Duodenal mucosa (tissue), 2 donors: ENCODE results near the gene NMNAT2.

Source experiments
- H3K27ac ChIP-seq: one replicate; pipeline ENCODE4 v1.7.0; 2013; ENCODE audit warnings: low read depth, low read length
- H3K27me3 ChIP-seq, 2 donors: one replicate each; pipeline ENCODE4 v1.7.0; 2013; ENCODE audit warnings: low read length in 2 of 2, control low read depth in 1 of 2; ENCODE audit not compliant: insufficient read depth in 2 of 2, control insufficient read depth in 1 of 2
- H3K36me3 ChIP-seq, 2 donors: one replicate each; pipeline ENCODE4 v1.7.0; 2013; ENCODE audit warnings: low read length in 2 of 2, control low read depth in 1 of 2; ENCODE audit not compliant: insufficient read depth in 2 of 2, control insufficient read depth in 1 of 2
- H3K4me1 ChIP-seq, 2 donors: one replicate each; pipeline ENCODE4 v1.7.0; 2013; ENCODE audit warnings: low read length in 2 of 2, control low read depth in 1 of 2; ENCODE audit not compliant: insufficient read depth in 2 of 2, control insufficient read depth in 1 of 2
- H3K4me3 ChIP-seq, 2 donors: one replicate each; pipeline ENCODE4 v1.7.0; 2013; ENCODE audit warnings: low read length in 2 of 2, low read depth in 1 of 2
- H3K9ac ChIP-seq, 2 donors: one replicate each; pipeline ENCODE4 v1.7.0; 2013; ENCODE audit warnings: low read length in 2 of 2, low read depth in 1 of 2
- H3K9me3 ChIP-seq, 2 donors: one replicate each; pipeline ENCODE4 v1.7.0; 2013; ENCODE audit warnings: low read length in 2 of 2, control low read depth in 1 of 2; ENCODE audit not compliant: control insufficient read depth in 1 of 2

The NMNAT2 gene

GRCh38 chr1:183210681-183211080, 207.5 kb downstream of the NMNAT2 start:
- H3K9me3 ChIP-seq, result no peaks in the 10 kb centered on the region
- no peak overlapping the region for H3K4me3 ChIP-seq
- H3K27me3 ChIP-seq, result no peaks in the 10 kb centered on the region
- no peaks in the 10 kb centered on the region for H3K36me3 ChIP-seq
- no peak overlapping the region for H3K9ac ChIP-seq
- no peak overlapping the region for H3K27ac ChIP-seq
- no peaks in the 10 kb centered on the region for H3K4me1 ChIP-seq

GRCh38 chr1:183209533-183210158, 208.5 kb downstream of the NMNAT2 start:
- Histone ChIP-seq H3K9me3 (no peaks in the 10 kb centered on the region), H3K27me3 (no peaks in the 10 kb centered on the region), H3K36me3 (no peaks in the 10 kb centered on the region)

GRCh38 chr1:183206538-183207122, 211.6 kb downstream of the NMNAT2 start:
- no peak overlapping the region for H3K27ac ChIP-seq
- H3K27me3 ChIP-seq, result no peaks in the 10 kb centered on the region
- H3K9ac ChIP-seq, result no peak overlapping the region
- no peak overlapping the region for H3K4me3 ChIP-seq
- no peaks in the 10 kb centered on the region for H3K36me3 ChIP-seq
- H3K4me1 ChIP-seq, result no peaks in the 10 kb centered on the region
- H3K9me3 ChIP-seq, result no peaks in the 10 kb centered on the region

More at GRCh38 chr1:183209533-183210158, 208.5 kb downstream of the NMNAT2 start:
- Histone ChIP-seq H3K4me1 (no peaks in the 10 kb centered on the region), H3K9ac (no peak overlapping the region), H3K4me3 (no peak overlapping the region), H3K27ac (no peak overlapping the region)

GRCh38 chr1:183205196-183205781, 212.9 kb downstream of the NMNAT2 start:
- Histone ChIP-seq H3K36me3 (no peaks in the 10 kb centered on the region), H3K4me1 (no peaks in the 10 kb centered on the region), H3K9ac (no peak overlapping the region), H3K9me3 (no peaks in the 10 kb centered on the region), H3K4me3 (no peak overlapping the region), H3K27ac (no peak overlapping the region), H3K27me3 (no peaks in the 10 kb centered on the region)

GRCh38 chr1:183203094-183203493, 215.1 kb downstream of the NMNAT2 start:
- no peaks in the 10 kb centered on the region for H3K4me1 ChIP-seq
- no peak overlapping the region for H3K4me3 ChIP-seq
- H3K36me3 ChIP-seq, result no peaks in the 10 kb centered on the region
- no peak overlapping the region for H3K9ac ChIP-seq
- H3K27me3 ChIP-seq, result no peaks in the 10 kb centered on the region
- no peak overlapping the region for H3K27ac ChIP-seq
- no peaks in the 10 kb centered on the region for H3K9me3 ChIP-seq

GRCh38 chr1:183200451-183200850, 217.7 kb downstream of the NMNAT2 start:
- H3K4me3 ChIP-seq, result no peak overlapping the region
- no peak overlapping the region for H3K9ac ChIP-seq
- H3K4me1 ChIP-seq, result peaks cover 2 to 4% of the 10 kb centered on the region in 2 donors
- H3K36me3 ChIP-seq, result no peaks in the 10 kb centered on the region
- no peaks in the 10 kb centered on the region for H3K9me3 ChIP-seq
- H3K27ac ChIP-seq, result no peak overlapping the region
- H3K27me3 ChIP-seq, result no peaks in the 10 kb centered on the region

GRCh38 chr1:183199304-183199703, 218.9 kb downstream of the NMNAT2 start:
- no peaks in the 10 kb centered on the region for H3K9me3 ChIP-seq
- H3K27ac ChIP-seq, result no peak overlapping the region
- H3K4me3 ChIP-seq, result no peak overlapping the region
- H3K36me3 ChIP-seq, result no peaks in the 10 kb centered on the region
- peaks cover 13 to 14% of the 10 kb centered on the region in 2 donors for H3K4me1 ChIP-seq
- H3K9ac ChIP-seq, result no peak overlapping the region
- no peaks in the 10 kb centered on the region for H3K27me3 ChIP-seq

- H3K27ac ChIP-seq, result no peak overlapping the region
- no peaks in the 10 kb centered on the region for H3K27me3 ChIP-seq
- no peak overlapping the region for H3K4me3 ChIP-seq
- no peaks in the 10 kb centered on the region for H3K36me3 ChIP-seq
- H3K9ac ChIP-seq, result no peak overlapping the region
- peaks cover 13 to 14% of the 10 kb centered on the region in 2 donors for H3K4me1 ChIP-seq
- H3K9me3 ChIP-seq, result no peaks in the 10 kb centered on the region
Measured at GRCh38 chr1:183198463-183198862, 219.7 kb downstream of the NMNAT2 start.
